Measurements from ENCODE around the gene PATL1.
"Not testable (repeated sequence)": the region's sequence is repeated elsewhere in the genome, so short reads cannot be mapped to it uniquely, and the experiment has no call there.

PATL1 gene

DNA sequence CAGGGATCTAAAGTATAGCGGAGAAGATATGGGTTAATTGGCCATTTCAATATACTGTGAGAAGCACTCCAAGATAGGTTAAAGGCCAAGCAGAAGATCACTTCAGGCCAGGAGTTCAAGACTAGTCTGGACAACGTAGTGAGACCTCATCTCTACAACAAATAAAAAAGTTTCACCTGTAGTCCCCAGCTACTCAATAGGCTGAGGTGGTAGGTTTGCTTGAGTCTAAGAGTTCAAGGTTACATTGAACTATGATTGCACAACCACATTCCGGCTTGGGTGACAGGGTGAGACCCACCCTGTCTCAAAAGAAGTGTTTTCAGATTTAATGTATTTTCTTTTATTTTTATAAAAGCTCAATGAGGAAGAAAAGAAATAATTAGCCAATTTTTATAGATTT, 25.4 kb downstream of the PATL1 start:
- in situ Hi-C loops (cut with MboI; ENCODE audit: low pct_unique_long_range_greater_than_20kb, low sequenced_read_pairs, unreplicated experiment) = no loop called here
- DNase-seq (ENCODE audit: low spot score) = no peak
- TF ChIP-seq, protein P1, sequence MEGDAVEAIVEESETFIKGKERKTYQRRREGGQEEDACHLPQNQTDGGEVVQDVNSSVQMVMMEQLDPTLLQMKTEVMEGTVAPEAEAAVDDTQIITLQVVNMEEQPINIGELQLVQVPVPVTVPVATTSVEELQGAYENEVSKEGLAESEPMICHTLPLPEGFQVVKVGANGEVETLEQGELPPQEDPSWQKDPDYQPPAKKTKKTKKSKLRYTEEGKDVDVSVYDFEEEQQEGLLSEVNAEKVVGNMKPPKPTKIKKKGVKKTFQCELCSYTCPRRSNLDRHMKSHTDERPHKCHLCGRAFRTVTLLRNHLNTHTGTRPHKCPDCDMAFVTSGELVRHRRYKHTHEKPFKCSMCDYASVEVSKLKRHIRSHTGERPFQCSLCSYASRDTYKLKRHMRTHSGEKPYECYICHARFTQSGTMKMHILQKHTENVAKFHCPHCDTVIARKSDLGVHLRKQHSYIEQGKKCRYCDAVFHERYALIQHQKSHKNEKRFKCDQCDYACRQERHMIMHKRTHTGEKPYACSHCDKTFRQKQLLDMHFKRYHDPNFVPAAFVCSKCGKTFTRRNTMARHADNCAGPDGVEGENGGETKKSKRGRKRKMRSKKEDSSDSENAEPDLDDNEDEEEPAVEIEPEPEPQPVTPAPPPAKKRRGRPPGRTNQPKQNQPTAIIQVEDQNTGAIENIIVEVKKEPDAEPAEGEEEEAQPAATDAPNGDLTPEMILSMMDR (IDR thresholded peaks at IDR 0.05; ENCODE audit: extremely low read depth, insufficient read depth, missing control alignments) = no peak

DNA sequence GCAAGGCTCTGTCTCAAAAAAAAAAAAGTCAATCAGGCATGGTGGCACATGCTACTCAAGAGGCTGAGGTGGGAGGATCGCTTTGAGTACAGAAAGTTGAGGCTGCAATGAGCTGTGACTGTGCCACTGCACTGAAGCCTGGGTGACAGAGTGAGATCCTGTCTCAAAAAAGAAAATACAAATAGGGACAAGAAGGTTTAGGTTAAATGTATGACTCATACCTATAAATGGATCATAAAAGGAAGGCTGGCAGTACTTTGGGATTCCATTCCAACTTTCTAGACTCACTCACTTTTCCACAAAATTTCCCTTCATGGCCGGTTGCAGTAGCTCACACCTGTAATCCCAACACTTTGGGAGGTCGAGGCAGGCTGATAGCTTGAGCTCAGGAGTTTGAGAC, 27.7 kb downstream of the PATL1 start:
- no peak for DNase-seq (ENCODE audit: low spot score)
- TF ChIP-seq, protein P1 (IDR thresholded peaks at IDR 0.05; ENCODE audit: extremely low read depth, insufficient read depth, missing control alignments) = no peak

DNA sequence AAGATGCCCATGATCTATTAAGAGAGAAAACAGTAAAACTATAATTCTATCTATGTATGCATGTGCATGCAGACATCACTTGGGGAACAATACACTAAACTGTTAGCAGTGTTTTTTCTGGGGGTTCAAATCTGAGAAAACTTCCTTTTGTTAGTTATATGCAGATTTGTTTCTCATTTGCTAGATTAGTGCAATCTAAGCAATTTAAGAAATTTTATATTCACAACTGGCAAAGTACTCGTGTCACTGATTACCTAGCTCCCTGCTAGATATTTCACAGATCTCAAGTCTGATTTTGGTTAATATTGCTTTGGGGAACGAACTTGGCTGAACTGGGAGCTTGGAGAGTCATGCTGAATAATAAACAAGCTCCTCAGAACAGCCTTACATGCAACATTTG, 38.3 kb downstream of the PATL1 start:
- in situ Hi-C loops (cut with MboI; ENCODE audit: low pct_unique_long_range_greater_than_20kb, low sequenced_read_pairs, unreplicated experiment) = no loop called here
- DNase-seq (ENCODE audit: low spot score) = no peak
- TF ChIP-seq, protein P1 (IDR thresholded peaks at IDR 0.05; ENCODE audit: extremely low read depth, insufficient read depth, missing control alignments) = no peak

More for the DNA sequence above, 27.7 kb downstream of the PATL1 start:
- in situ Hi-C loops (cut with MboI; ENCODE audit: low pct_unique_long_range_greater_than_20kb, low sequenced_read_pairs, unreplicated experiment) = no loop called here

DNA sequence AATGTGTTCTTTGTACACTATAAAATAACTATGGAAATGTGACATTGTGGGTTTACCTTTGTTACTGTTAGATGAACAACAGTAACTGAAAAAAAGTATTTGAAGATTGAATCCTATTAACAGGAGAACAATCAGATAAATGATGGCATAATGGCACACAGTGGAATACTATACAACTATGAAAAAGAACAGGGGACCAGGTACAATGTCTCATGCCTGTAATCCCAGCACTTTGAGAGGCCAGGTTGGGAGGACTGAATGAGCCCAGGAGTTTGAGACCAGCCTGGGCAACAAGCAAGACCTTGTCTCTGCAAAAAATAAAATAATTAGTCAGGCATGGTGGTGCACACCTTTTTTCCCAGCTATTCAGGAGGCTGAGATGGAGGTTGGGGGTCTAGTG, 38.8 kb downstream of the PATL1 start:
- no peak for DNase-seq (ENCODE audit: low spot score)
- in situ Hi-C loops (cut with MboI; ENCODE audit: low pct_unique_long_range_greater_than_20kb, low sequenced_read_pairs, unreplicated experiment) = no loop called here

DNA sequence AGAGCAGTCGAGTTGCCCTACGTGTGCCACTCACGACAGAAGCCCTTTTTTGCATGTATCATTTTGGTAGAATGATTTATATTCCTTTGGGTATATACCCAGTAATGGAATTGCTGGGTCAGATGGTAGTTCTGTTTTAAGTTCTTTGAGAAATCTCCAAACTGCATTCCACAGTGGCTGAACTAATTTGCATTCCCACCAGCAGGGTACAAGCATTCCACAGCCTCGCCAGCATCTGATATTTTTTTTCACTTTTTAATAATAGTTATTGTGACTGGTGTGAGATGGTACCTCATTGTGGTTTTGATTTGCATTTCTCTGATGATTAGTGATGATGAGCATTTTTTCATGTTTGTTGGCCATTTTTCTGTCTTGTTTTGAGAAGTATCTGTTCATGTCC, 41.9 kb downstream of the PATL1 start:
- in situ Hi-C loops (cut with MboI; ENCODE audit: low pct_unique_long_range_greater_than_20kb, low sequenced_read_pairs, unreplicated experiment); DNase-seq (ENCODE audit: low spot score): not testable (repeated sequence)

More for the DNA sequence above, 38.8 kb downstream of the PATL1 start:
- TF ChIP-seq, protein P1 (IDR thresholded peaks at IDR 0.05; ENCODE audit: extremely low read depth, insufficient read depth, missing control alignments) = no peak

DNA sequence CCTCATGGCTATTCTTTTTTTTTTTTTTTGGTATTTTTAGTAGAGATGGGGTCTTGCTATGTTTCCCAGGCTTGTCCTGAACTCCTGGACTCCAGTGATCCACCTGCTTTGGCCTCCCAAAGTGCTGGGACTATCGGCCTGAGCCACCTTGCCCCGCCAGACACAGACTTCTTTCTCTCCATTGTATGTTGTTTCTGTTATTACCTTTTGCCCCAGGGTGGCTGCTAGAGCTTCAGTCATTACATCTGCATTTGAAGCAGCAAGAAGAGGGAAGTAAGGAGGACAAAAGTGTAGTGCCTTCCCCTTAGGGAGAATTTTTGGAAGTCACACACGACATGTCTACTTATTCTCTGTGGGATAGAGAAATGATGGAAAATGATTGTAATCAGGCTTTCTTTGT, 43.1 kb downstream of the PATL1 start:
- no peak for DNase-seq (ENCODE audit: low spot score)
- in situ Hi-C loops (cut with MboI; ENCODE audit: low pct_unique_long_range_greater_than_20kb, low sequenced_read_pairs, unreplicated experiment) = no loop called here
- TF ChIP-seq, protein P1 (IDR thresholded peaks at IDR 0.05; ENCODE audit: extremely low read depth, insufficient read depth, missing control alignments) = no peak

DNA sequence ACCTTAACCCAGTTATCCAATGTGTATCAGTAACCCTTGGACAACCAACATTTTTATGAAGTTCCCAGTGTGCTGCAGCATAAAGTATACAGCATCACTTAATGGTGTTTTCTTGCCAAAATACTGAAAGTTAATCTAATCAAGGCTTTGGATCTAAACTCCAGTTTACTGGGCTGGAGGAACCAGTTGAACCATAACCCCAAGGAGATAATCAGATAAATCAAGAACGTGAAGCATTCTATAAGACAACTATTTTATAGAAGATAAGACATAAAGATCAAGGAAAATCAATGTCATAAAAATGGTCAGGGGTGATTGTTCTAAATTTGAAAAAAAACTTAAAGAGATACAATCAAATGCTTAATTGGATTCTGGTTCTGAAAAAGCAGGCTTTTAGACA, 51.0 kb downstream of the PATL1 start:
- in situ Hi-C loops (cut with MboI; ENCODE audit: low pct_unique_long_range_greater_than_20kb, low sequenced_read_pairs, unreplicated experiment) = no loop called here
- TF ChIP-seq, protein P1 (IDR thresholded peaks at IDR 0.05; ENCODE audit: extremely low read depth, insufficient read depth, missing control alignments) = no peak
- no peak for DNase-seq (ENCODE audit: low spot score)

All from GM13977 (cell line).